ENCODE results near the gene HIPK4. TPM values are rescaled to one million over a fixed set of nuclear protein-coding genes. Genes with fewer than 3 reads are reported as not detected.

HIPK4 gene
- total and polyA plus RNA-seq, 2 donors = under 0.01 to 0.07 TPM

DNA sequence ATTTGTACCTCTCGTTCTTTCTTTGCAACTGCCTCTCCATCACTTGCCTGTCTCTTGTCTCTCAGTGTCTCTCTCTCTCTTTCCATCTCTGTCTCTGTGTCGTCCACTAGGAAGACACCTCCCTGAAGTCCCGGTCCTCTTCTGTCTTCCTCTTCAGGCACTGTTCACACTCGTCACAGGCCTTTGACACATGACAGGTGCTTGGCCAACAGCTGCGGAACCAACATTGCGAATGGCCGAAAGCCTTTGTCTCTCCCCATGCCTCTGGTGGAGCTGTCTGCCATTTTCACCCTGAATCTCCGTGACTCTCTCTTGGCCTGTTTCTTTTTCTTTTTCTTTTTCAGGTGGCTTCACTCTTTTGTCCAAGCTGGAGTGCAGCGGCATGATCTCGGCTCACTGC, 2.8 kb downstream of the HIPK4 start:
- no peak overlapping the region for H3K27ac ChIP-seq (ENCODE audit: low read depth in 1 of 2, low read length in 1 of 2)
- WGBS = 96% methylated on average over 10 of the region's 10 CpGs
- H3K4me3 ChIP-seq (ENCODE audit: low read length in 2 of 2) = no peak overlapping the region
- no peak for DNase-seq (ENCODE audit: low read depth in 6 of 9, low spot score in 9 of 9)
- H3K27me3 ChIP-seq (ENCODE audit: control insufficient read depth in 2 of 2, insufficient read depth in 1 of 2, low read length in 1 of 2) = peaks cover 0 to 2% of the 10 kb centered on the region in 2 donors
- H3K9me3 ChIP-seq (ENCODE audit: control insufficient read depth in 2 of 2, insufficient read depth in 1 of 2, low read length in 1 of 2) = no peaks in the 10 kb centered on the region
- H3K4me1 ChIP-seq (ENCODE audit: control insufficient read depth in 2 of 2, insufficient read depth in 2 of 2, low read length in 2 of 2) = no peaks in the 10 kb centered on the region
- no peaks in the 10 kb centered on the region for H3K36me3 ChIP-seq (ENCODE audit: control insufficient read depth in 2 of 2, insufficient read depth in 2 of 2, low read length in 1 of 2)

DNA sequence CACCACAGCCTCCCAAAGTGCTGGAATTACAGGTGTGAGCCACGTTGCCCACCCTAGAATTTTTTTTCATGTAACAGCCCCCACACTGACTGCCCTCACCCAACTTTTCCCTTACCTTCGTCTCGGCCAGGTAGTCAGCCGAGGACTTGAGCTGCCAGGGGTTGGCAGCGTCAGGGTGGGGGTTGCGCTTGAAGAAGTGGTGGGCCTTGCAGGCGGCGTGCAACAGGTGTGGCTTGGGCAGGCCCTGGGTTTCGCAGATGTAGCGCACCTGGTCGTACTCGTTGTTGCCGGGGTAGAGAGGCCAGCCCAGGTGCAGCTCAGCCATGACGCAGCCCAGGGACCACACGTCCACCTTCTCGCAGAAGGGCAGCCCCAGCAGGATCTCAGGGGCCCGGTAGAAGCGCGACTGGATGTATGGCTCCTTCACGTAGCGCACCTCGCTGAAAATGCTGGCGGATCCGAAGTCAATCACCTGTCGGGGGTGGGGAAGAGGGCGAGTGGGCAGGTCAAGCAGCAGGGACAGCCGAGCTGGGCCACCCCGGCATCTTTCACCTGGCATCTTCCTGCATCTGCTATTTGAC, 6.2 kb downstream of the HIPK4 start:
- no peaks in the 10 kb centered on the region for H3K9me3 ChIP-seq (ENCODE audit: control insufficient read depth in 2 of 2, insufficient read depth in 1 of 2, low read length in 1 of 2)
- DNase-seq (ENCODE audit: low read depth in 6 of 9, low spot score in 9 of 9) = no peak
- peaks cover 2 to 3% of the 10 kb centered on the region in 2 donors for H3K36me3 ChIP-seq (ENCODE audit: control insufficient read depth in 2 of 2, insufficient read depth in 2 of 2, low read length in 1 of 2)
- H3K27me3 ChIP-seq (ENCODE audit: control insufficient read depth in 2 of 2, insufficient read depth in 1 of 2, low read length in 1 of 2) = peaks cover 0 to 2% of the 10 kb centered on the region in 2 donors
- WGBS = 91% methylated on average over 28 of the region's 28 CpGs
- H3K4me1 ChIP-seq (ENCODE audit: control insufficient read depth in 2 of 2, insufficient read depth in 2 of 2, low read length in 2 of 2) = no peaks in the 10 kb centered on the region
- no peak overlapping the region for H3K27ac ChIP-seq (ENCODE audit: low read depth in 1 of 2, low read length in 1 of 2)
- no peak overlapping the region for H3K4me3 ChIP-seq (ENCODE audit: low read length in 2 of 2)

DNA sequence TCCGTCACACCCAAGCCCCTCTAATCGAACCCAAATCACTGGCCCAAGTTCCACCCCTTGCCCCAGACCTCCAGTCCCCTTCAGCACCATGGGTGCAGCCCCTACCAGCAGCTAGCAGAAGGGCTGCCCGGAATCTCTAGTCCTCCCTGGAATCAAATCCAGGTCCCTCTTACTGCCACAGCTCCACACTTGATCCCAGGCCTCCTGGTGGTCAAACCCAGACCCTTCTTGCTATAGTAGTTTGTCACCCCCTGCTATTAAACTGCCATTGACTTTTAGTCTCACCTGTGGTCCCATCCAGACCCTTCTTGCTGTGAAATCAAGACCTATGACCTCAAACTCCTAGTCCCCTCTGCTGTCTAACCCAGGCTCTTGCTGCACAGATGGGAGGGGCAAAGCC, 8.7 kb downstream of the HIPK4 start:
- Histone ChIP-seq H3K27me3 (ENCODE audit: control insufficient read depth in 2 of 2, insufficient read depth in 1 of 2, low read length in 1 of 2) (peaks cover 0 to 2% of the 10 kb centered on the region in 2 donors), H3K27ac (ENCODE audit: low read depth in 1 of 2, low read length in 1 of 2) (no peak overlapping the region), H3K9me3 (ENCODE audit: control insufficient read depth in 2 of 2, insufficient read depth in 1 of 2, low read length in 1 of 2) (no peaks in the 10 kb centered on the region), H3K36me3 (ENCODE audit: control insufficient read depth in 2 of 2, insufficient read depth in 2 of 2, low read length in 1 of 2) (peaks cover 2 to 15% of the 10 kb centered on the region in 2 donors), H3K4me3 (ENCODE audit: low read length in 2 of 2) (no peak overlapping the region), H3K4me1 (ENCODE audit: control insufficient read depth in 2 of 2, insufficient read depth in 2 of 2, low read length in 2 of 2) (no peaks in the 10 kb centered on the region)
- WGBS = 95% methylated on average over 3 of the region's 3 CpGs
- no peak for DNase-seq (ENCODE audit: low read depth in 6 of 9, low spot score in 9 of 9)

DNA sequence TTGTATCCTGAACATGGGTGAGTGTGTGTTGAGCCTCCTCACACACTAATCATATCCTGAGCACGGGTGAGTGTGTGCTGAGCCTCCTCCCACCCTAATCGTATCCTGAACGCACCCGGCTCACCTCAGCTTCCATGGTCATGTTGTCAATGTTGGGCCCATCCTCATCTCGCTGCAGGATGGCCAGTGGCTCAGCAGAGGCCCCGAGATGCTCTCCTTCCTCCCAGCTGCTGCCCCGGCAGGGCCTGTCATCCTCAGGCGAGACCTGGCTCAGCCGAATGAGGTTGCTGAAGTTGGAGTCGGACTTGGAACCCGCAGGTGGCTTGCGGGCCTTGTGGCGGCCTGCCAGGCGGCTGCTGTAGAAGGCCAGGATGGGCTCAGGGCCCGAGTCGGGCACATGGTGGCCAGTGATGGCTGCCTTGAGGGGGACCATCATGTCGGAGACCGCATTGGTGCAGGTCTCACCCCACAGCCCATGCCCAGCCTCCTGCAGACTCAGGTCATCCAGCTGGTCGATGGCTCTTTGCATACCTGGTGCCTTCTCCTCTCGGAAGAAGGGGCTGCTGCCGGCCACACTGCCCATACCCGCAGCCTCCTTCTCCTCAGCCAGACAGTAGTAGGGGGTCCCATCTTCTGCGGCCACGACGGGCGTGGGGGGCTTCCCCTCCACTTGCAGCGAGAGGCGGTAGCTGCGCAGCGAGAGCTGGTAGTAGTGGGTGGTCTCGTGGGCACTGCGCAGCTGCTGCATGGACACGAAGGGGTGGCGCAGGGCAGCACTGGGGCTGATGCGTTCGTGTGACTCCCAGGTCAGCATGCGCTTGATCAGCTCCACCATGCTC, 9.6 kb downstream of the HIPK4 start:
- Histone ChIP-seq H3K9me3 (ENCODE audit: control insufficient read depth in 2 of 2, insufficient read depth in 1 of 2, low read length in 1 of 2) (no peaks in the 10 kb centered on the region), H3K27me3 (ENCODE audit: control insufficient read depth in 2 of 2, insufficient read depth in 1 of 2, low read length in 1 of 2) (peaks cover 0 to 2% of the 10 kb centered on the region in 2 donors), H3K4me3 (ENCODE audit: low read length in 2 of 2) (no peak overlapping the region), H3K4me1 (ENCODE audit: control insufficient read depth in 2 of 2, insufficient read depth in 2 of 2, low read length in 2 of 2) (no peaks in the 10 kb centered on the region), H3K27ac (ENCODE audit: low read depth in 1 of 2, low read length in 1 of 2) (no peak overlapping the region), H3K36me3 (ENCODE audit: control insufficient read depth in 2 of 2, insufficient read depth in 2 of 2, low read length in 1 of 2) (peaks cover 2 to 15% of the 10 kb centered on the region in 2 donors)
- DNase-seq (ENCODE audit: low read depth in 6 of 9, low spot score in 9 of 9) = no peak
- 96% methylated on average over 37 of the region's 37 CpGs for WGBS

DNA sequence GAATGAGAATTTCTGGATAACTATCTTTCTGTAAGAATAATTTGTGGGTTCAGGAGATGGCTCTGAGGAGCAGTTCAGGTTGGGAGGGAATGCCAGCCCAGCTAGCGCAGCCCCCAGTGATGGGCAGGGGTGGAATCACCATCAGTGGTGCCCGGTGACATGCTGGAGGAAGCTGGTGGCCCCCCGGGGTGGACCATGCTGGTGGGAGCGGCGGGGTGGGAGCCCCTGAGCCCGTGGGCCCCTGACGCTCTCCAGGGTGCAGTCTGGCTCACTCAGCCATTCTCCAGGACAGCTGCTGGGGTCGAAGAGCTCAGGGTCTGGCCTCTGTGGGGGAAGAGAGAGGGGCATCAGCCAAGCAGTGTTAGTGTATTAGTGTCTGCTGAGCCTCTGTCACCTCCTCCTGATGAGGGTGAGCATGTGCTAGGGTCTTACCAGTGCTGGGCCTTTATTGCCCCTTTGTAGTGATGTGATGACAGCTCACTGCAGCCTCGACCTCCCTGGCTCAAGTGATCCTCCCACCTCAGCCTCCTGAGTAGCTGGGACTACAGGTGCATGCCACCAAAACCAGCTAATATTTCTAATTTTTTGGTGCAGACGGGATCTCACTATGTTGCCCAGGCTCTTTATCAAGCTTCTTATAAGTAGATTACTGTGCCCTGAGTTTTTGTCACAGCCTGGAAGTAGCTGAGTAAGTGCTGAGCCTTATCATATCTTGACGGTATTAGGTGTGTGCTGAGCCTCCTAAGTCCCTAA, 10.4 kb downstream of the HIPK4 start:
- H3K36me3 ChIP-seq (ENCODE audit: control insufficient read depth in 2 of 2, insufficient read depth in 2 of 2, low read length in 1 of 2) = peaks cover 2 to 15% of the 10 kb centered on the region in 2 donors
- H3K4me1 ChIP-seq (ENCODE audit: control insufficient read depth in 2 of 2, insufficient read depth in 2 of 2, low read length in 2 of 2) = no peaks in the 10 kb centered on the region
- 93% methylated on average over 11 of the region's 11 CpGs for WGBS
- H3K9me3 ChIP-seq (ENCODE audit: control insufficient read depth in 2 of 2, insufficient read depth in 1 of 2, low read length in 1 of 2) = no peaks in the 10 kb centered on the region
- H3K27me3 ChIP-seq (ENCODE audit: control insufficient read depth in 2 of 2, insufficient read depth in 1 of 2, low read length in 1 of 2) = peaks cover 0 to 2% of the 10 kb centered on the region in 2 donors
- no peak overlapping the region for H3K27ac ChIP-seq (ENCODE audit: low read depth in 1 of 2, low read length in 1 of 2)
- no peak for DNase-seq (ENCODE audit: low read depth in 6 of 9, low spot score in 9 of 9)
- H3K4me3 ChIP-seq (ENCODE audit: low read length in 2 of 2) = no peak overlapping the region

DNA sequence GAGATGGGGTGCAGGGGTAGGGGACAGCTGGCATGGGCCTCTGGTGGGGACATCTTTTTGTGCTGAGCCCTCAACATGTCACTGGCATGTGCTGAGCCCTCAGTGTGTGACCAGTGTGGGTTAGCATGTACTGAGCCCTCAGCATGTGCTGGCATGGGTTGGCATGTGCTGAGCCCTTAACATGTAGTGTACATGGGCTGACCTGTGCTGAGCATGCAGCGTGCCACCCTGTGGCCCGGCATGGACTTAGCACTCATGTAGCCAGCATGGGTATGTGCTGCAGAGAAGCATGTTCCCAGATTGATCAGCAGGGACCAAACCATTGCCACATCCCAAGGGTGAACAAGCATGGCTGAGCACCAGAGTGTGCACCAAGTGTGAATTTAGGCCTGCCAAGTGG, 11.5 kb downstream of the HIPK4 start:
- Histone ChIP-seq H3K36me3 (ENCODE audit: control insufficient read depth in 2 of 2, insufficient read depth in 2 of 2, low read length in 1 of 2) (peaks cover 6 to 22% of the 10 kb centered on the region in 2 donors), H3K27ac (ENCODE audit: low read depth in 1 of 2, low read length in 1 of 2) (no peak overlapping the region), H3K4me1 (ENCODE audit: control insufficient read depth in 2 of 2, insufficient read depth in 2 of 2, low read length in 2 of 2) (no peaks in the 10 kb centered on the region), H3K9me3 (ENCODE audit: control insufficient read depth in 2 of 2, insufficient read depth in 1 of 2, low read length in 1 of 2) (no peaks in the 10 kb centered on the region), H3K4me3 (ENCODE audit: low read length in 2 of 2) (no peak overlapping the region), H3K27me3 (ENCODE audit: control insufficient read depth in 2 of 2, insufficient read depth in 1 of 2, low read length in 1 of 2) (no peaks in the 10 kb centered on the region)
- DNase-seq (ENCODE audit: low read depth in 6 of 9, low spot score in 9 of 9) = no peak
- 93% methylated on average over 2 of the region's 2 CpGs for WGBS

DNA sequence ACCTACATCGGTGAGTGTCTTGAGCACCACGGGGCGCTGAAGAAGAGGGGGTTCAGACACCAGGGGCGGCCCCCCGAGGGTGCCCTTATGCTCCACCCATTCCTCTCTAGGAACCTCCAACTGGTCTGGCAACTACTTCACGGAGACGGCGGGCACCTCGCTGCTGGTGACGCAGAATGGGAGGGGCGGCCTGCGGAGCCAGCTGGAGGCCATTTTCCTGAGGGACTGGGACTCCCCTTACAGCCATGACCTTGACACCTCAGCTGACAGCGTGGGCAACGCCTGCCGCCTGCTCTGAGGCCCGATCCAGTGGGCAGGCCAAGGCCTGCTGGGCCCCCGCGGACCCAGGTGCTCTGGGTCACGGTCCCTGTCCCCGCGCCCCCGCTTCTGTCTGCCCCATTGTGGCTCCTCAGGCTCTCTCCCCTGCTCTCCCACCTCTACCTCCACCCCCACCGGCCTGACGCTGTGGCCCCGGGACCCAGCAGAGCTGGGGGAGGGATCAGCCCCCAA, 12.1 kb downstream of the HIPK4 start:
- no peaks in the 10 kb centered on the region for H3K9me3 ChIP-seq (ENCODE audit: control insufficient read depth in 2 of 2, insufficient read depth in 1 of 2, low read length in 1 of 2)
- H3K27ac ChIP-seq (ENCODE audit: low read depth in 1 of 2, low read length in 1 of 2) = no peak overlapping the region
- no peaks in the 10 kb centered on the region for H3K27me3 ChIP-seq (ENCODE audit: control insufficient read depth in 2 of 2, insufficient read depth in 1 of 2, low read length in 1 of 2)
- H3K4me1 ChIP-seq (ENCODE audit: control insufficient read depth in 2 of 2, insufficient read depth in 2 of 2, low read length in 2 of 2) = no peaks in the 10 kb centered on the region
- H3K4me3 ChIP-seq (ENCODE audit: low read length in 2 of 2) = no peak overlapping the region
- WGBS = 96% methylated on average over 25 of the region's 25 CpGs
- peaks cover 9 to 22% of the 10 kb centered on the region in 2 donors for H3K36me3 ChIP-seq (ENCODE audit: control insufficient read depth in 2 of 2, insufficient read depth in 2 of 2, low read length in 1 of 2)
- no peak for DNase-seq (ENCODE audit: low read depth in 6 of 9, low spot score in 9 of 9)

DNA sequence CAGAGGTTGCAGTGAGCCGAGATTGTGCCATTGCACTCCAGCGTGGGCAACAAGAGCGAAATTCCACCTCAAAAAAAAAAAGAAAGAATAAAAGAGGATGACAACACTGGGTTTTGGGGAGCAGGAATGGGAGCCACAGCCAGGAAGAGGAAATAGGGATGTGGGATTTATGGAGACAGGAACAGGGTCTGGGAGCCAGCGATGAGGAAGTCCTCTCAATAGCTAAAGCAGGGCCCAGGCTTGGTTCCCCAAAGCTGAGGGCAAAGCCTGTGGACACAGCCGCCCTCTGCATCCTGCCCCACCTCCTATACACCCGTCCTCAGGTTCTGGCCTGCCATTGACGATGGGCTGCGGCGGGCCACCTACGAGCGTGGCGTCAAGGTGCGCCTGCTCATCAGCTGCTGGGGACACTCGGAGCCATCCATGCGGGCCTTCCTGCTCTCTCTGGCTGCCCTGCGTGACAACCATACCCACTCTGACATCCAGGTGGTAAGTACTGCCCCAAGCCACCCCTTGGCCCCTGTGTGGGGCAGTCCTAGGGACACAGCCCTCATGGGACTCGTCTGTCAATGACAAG, 13.6 kb downstream of the HIPK4 start:
- Histone ChIP-seq H3K36me3 (ENCODE audit: control insufficient read depth in 2 of 2, insufficient read depth in 2 of 2, low read length in 1 of 2) (peaks cover 13 to 34% of the 10 kb centered on the region in 2 donors), H3K4me3 (ENCODE audit: low read length in 2 of 2) (no peak overlapping the region), H3K9me3 (ENCODE audit: control insufficient read depth in 2 of 2, insufficient read depth in 1 of 2, low read length in 1 of 2) (no peaks in the 10 kb centered on the region), H3K27me3 (ENCODE audit: control insufficient read depth in 2 of 2, insufficient read depth in 1 of 2, low read length in 1 of 2) (no peaks in the 10 kb centered on the region), H3K4me1 (ENCODE audit: control insufficient read depth in 2 of 2, insufficient read depth in 2 of 2, low read length in 2 of 2) (no peaks in the 10 kb centered on the region), H3K27ac (ENCODE audit: low read depth in 1 of 2, low read length in 1 of 2) (no peak overlapping the region)
- DNase-seq (ENCODE audit: low read depth in 6 of 9, low spot score in 9 of 9) = no peak
- 97% methylated on average over 17 of the region's 17 CpGs for WGBS
